GM12878 (cell line): Measurements from ENCODE around the gene U2AF2.

Source experiments
- ATF7 ChIP-seq: fragments of 450-650 bp; IDR thresholded peaks from 2 replicates; pipeline ENCODE4 v1.6.1; 2016; ENCODE audit warnings: low read depth, mild to moderate bottlenecking
- BCL11A ChIP-seq: IDR thresholded peaks from 2 replicates; pipeline ENCODE4 v1.6.1; 2011; ENCODE audit warnings: low read depth, low read length
- EGR1 ChIP-seq, 2 experiments: IDR thresholded peaks; 1 replicate in 1 of 2; 2 replicates in 1 of 2; pipeline ENCODE4 v1.6.1; 2011 to 2012; ENCODE audit warnings: low read depth in 2 of 2, low read length in 2 of 2, borderline replicate concordance in 1 of 2, mild to moderate bottlenecking in 1 of 2, moderate library complexity in 1 of 2
- EP300 ChIP-seq, 2 experiments: fragments of 150-350 bp in 1 of 2; IDR thresholded peaks; 2 replicates each; pipeline ENCODE4 v1.6.1; 2011 to 2012; ENCODE audit warnings: low read depth in 2 of 2, low read length in 2 of 2, borderline replicate concordance in 1 of 2, improper control_type of control experiment in 1 of 2, inconsistent platforms in 1 of 2; ENCODE audit not compliant: control insufficient read depth in 1 of 2
- EZH2 ChIP-seq: IDR thresholded peaks from 2 replicates; pipeline ENCODE4 v1.6.1; 2012; ENCODE audit warnings: low read depth, mild to moderate bottlenecking, control low read depth, inconsistent platforms, low read length, borderline replicate concordance; ENCODE audit not compliant: control insufficient read depth
- GABPA ChIP-seq: IDR thresholded peaks from 2 replicates; pipeline ENCODE4 v1.6.1; 2014; ENCODE audit warnings: antibody characterized with exemption, low read depth, mild to moderate bottlenecking, inconsistent platforms
- KAT2A ChIP-seq: conservative IDR thresholded peaks from 2 replicates; pipeline ENCODE4 v1.6.1; 2011; ENCODE audit warnings: low read depth, low read length; ENCODE audit not compliant: control insufficient read depth
- NFIC ChIP-seq: IDR thresholded peaks from 2 replicates; pipeline ENCODE4 v1.6.1; 2012; ENCODE audit warnings: low read depth, mild to moderate bottlenecking, inconsistent platforms, low read length, moderate library complexity
- POLR2AphosphoS5 ChIP-seq: IDR thresholded peaks from 2 replicates; pipeline ENCODE4 v1.6.1; 2011; ENCODE audit warnings: mild to moderate bottlenecking, low read length, inconsistent platforms
- SREBF2 ChIP-seq: IDR thresholded peaks from 2 replicates; pipeline ENCODE4 v1.6.1; 2012; ENCODE audit warnings: mild to moderate bottlenecking, low read length
- TAF1 ChIP-seq: IDR thresholded peaks from 2 replicates; pipeline ENCODE4 v1.6.1; 2011; ENCODE audit warnings: mild to moderate bottlenecking, low read depth, low read length, borderline replicate concordance
- TF ChIP-seq, protein P1 (sequence below): IDR thresholded peaks from 2 replicates; pipeline ENCODE4 v1.6.1; 2011; ENCODE audit warnings: mild to moderate bottlenecking, low read depth, low read length, moderate library complexity; ENCODE audit not compliant: insufficient replicate concordance
- TF ChIP-seq, protein P2 (sequence below), 3 experiments: IDR thresholded peaks in 2 of 3; conservative IDR thresholded peaks in 1 of 3; 2 replicates each; pipeline ENCODE4 v1.5.1; 2011; ENCODE audit warnings: low read depth in 3 of 3, low read length in 3 of 3, mild to moderate bottlenecking in 3 of 3, control low read depth in 2 of 3, moderate library complexity in 2 of 3, inconsistent platforms in 1 of 3, mixed read lengths in 1 of 3; ENCODE audit not compliant: control insufficient read depth in 2 of 3, insufficient read depth in 1 of 3; ENCODE audit errors: extremely low read depth in 1 of 3

DNA sequence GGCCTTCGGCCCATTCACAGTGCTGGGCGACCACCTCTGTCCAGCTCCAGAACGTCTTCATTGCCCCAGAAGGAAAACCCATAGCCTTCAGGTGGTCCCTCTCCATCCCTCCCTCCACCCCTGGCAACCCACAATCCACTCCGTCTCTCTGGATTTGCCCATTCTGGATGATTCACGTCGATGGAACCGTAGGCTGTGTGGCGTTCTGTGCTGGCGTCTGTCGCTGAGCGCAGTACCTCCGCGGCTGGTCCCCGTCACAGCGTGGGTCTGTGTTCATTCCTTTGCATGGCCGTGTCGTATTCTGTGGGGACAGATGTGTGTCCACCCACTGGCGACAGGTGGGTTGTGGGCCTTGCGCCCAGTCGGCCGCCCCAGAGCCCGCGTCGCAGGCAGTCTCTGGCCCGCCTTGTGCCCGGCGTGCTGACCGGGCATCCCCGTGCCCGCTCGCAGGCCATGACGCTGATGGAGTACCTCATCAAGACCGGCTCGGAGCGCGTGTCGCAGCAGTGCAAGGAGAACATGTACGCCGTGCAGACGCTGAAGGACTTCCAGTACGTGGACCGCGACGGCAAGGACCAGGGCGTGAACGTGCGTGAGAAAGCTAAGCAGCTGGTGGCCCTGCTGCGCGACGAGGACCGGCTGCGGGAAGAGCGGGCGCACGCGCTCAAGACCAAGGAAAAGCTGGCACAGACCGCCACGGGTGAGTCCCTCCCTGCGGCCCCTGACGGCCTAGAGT lies 30.3 kb downstream of the U2AF2 start:
- TF ChIP-seq EGR1 (IDR thresholded peaks at IDR 0.05; ENCODE audit: borderline replicate concordance in 1 of 2, low read depth in 2 of 2, low read length in 2 of 2) (no peak), EZH2 (no peak), SREBF2 (no peak), NFIC (no peak), BCL11A (no peak), ATF7 (no peak), GABPA (no peak), POLR2AphosphoS5 (no peak), TAF1 (no peak), KAT2A (no peak), EP300 (IDR thresholded peaks at IDR 0.05; ENCODE audit: borderline replicate concordance in 1 of 2, control insufficient read depth in 1 of 2, low read depth in 2 of 2, low read length in 2 of 2) (no peak)
- TF ChIP-seq, protein P1, sequence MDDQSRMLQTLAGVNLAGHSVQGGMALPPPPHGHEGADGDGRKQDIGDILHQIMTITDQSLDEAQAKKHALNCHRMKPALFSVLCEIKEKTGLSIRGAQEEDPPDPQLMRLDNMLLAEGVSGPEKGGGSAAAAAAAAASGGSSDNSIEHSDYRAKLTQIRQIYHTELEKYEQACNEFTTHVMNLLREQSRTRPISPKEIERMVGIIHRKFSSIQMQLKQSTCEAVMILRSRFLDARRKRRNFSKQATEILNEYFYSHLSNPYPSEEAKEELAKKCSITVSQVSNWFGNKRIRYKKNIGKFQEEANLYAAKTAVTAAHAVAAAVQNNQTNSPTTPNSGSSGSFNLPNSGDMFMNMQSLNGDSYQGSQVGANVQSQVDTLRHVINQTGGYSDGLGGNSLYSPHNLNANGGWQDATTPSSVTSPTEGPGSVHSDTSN = no peak
- TF ChIP-seq, protein P2, sequence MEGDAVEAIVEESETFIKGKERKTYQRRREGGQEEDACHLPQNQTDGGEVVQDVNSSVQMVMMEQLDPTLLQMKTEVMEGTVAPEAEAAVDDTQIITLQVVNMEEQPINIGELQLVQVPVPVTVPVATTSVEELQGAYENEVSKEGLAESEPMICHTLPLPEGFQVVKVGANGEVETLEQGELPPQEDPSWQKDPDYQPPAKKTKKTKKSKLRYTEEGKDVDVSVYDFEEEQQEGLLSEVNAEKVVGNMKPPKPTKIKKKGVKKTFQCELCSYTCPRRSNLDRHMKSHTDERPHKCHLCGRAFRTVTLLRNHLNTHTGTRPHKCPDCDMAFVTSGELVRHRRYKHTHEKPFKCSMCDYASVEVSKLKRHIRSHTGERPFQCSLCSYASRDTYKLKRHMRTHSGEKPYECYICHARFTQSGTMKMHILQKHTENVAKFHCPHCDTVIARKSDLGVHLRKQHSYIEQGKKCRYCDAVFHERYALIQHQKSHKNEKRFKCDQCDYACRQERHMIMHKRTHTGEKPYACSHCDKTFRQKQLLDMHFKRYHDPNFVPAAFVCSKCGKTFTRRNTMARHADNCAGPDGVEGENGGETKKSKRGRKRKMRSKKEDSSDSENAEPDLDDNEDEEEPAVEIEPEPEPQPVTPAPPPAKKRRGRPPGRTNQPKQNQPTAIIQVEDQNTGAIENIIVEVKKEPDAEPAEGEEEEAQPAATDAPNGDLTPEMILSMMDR (IDR thresholded peaks at IDR 0.05 in 2 of 3, conservative IDR thresholded peaks at IDR 0.05 in 1 of 3; ENCODE audit: control insufficient read depth in 2 of 3, extremely low read depth in 1 of 3, insufficient read depth in 1 of 3, low read depth in 3 of 3, low read length in 3 of 3) = no peak
